Measurements from ENCODE around the gene RASGRF2.

Gene RASGRF2

GRCh38 chr5:80986382-80986781 is 26.2 kb downstream of the RASGRF2 start:
- DNase-seq (ENCODE audit: low read depth), result no peak

- DNase-seq (ENCODE audit: low read depth), result peak; percentile 16
Observed at GRCh38 chr5:80987078-80987766, 27.1 kb downstream of the RASGRF2 start.

GRCh38 chr5:80988419-80988935 is 28.3 kb downstream of the RASGRF2 start:
- no peak for DNase-seq (ENCODE audit: low read depth)

DNA sequence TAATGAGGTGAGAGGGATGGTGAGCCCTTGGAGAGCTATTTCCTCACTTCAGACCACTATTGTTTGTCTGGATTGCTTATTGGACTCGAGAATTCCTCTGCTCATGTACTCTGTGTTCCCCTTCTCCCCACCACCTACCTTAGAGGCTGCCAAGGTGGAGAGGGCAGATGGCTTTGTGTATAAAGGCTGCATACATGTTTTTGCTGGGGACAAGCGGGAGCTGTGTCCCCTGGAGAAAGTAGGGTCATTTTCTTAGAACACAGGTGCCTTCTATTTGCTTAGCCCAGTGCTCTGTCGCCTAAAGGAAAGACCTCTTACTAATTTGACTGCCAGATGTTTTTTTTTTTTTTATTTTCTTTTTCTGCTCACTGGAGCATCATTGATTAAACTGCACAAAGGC is 29.7 kb downstream of the RASGRF2 start:
- no peak for DNase-seq (ENCODE audit: low read depth)

DNA sequence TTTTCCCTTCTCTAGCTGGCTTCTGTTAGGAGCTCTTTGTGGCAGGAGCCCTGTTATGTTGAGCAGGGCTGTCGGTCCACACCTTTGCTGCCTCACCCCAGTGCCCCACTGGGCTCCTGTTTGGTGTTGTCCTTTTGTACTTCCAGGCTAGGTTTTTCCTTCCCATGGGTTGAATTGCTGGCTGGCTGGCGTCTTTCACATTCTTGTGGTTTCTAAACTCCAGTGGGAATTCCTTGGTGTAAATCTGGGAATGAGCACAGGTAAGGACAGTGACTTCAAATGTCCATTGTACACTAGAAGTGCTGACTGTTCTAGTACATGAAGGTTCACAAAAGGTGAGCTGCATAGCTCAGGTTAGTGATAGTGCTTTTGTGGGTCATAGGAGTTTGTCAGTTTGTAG is 30.4 kb downstream of the RASGRF2 start:
- DNase-seq (ENCODE audit: low read depth), result peak; percentile 10

GRCh38 chr5:80990971-80991370 is 30.8 kb downstream of the RASGRF2 start:
- DNase-seq (ENCODE audit: low read depth), result peak; percentile 12

DNA sequence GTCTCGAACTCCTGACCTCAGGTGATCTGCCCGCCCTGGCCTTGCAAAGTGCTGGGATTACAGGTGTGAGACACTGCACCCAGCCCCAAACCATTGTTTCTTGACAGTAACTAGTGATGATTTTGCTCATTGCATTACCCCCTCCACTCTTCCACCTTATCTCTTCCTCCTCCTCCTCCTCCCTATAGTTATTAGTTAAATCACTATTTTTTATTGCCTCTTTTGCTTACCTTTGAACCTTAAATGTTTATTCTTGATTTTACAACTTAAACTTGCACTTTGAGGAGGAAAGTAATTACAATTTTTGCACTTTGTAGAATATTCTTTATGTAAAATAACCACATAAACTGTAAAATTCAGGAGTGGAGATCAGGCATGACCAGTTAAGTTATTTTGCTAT is 35.7 kb downstream of the RASGRF2 start:
- no peak for DNase-seq (ENCODE audit: low read depth)

- DNase-seq (ENCODE audit: low read depth), result no peak
Observed at GRCh38 chr5:80998590-80998979, 38.4 kb downstream of the RASGRF2 start.

DNA sequence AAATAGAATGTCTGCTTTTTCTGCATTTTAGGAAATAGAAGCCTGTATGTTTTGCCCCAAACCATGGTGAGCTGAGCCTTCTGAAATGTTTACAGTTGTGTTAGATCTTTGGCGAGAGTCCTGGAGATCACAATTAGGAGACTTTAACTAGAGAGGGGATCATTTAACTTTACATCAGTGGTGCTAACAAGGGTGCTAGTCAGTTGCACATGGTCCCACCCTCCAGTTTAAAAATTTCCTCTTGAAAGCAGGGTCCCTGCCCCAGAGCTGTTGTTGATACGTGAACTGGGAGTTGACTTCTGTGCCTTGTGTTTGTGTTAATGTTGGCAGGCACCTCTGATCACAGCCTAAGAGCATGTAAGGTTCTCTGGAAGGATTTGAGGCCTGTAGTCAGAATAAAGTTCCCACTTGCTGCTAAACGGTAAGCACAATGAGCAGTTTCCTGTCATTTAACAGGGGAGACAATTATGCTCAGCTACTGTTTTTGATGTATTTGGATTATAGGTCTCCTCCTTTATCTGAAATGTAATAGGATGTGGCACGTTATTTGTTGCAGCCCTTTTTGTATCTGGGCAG is 43.7 kb downstream of the RASGRF2 start:
- DNase-seq (ENCODE audit: low read depth), result no peak

DNA sequence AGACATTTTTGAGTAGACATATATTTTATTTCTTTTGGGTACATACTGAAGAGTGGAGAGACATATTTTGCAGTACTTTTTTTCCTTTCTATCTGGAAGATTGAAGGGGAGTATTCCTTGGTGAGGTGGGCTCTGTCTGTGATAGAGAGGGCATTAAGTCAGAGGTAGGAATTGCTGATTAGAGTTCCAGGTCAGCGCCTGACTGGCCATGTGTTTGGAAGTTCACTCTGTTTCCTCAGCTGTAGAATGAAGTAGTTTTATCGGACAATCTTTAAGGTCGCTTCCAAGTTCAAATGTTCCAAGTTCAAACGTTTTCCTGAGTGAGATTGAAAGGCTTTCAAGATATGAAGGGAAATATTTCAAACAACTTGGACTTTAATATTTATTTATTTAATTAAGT is 45.5 kb downstream of the RASGRF2 start:
- DNase-seq (ENCODE audit: low read depth), result no peak

GRCh38 chr5:81006231-81006630 is 46.1 kb downstream of the RASGRF2 start:
- DNase-seq (ENCODE audit: low read depth), result no peak

GRCh38 chr5:81006947-81007636 is 46.9 kb downstream of the RASGRF2 start:
- no peak for DNase-seq (ENCODE audit: low read depth)

DNA sequence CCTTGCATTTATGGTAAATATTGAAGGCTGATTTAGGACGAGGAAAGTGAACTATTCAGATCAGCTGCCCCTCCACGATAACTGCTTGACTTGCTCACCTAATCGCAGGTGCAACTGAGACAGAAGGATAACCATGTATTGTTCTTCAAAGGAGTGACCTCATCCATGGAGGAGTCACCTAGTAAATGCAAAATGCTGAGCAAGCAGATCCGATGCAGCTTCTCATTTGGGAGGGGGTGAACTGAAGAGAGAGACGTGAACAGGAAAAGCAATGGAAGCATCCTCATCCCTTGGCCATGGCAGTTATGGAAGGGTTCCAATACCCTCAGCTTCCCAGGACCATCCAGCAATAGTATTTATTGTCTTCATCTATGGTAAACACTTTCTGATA is 47.5 kb downstream of the RASGRF2 start:
- no peak for DNase-seq (ENCODE audit: low read depth)

DNA sequence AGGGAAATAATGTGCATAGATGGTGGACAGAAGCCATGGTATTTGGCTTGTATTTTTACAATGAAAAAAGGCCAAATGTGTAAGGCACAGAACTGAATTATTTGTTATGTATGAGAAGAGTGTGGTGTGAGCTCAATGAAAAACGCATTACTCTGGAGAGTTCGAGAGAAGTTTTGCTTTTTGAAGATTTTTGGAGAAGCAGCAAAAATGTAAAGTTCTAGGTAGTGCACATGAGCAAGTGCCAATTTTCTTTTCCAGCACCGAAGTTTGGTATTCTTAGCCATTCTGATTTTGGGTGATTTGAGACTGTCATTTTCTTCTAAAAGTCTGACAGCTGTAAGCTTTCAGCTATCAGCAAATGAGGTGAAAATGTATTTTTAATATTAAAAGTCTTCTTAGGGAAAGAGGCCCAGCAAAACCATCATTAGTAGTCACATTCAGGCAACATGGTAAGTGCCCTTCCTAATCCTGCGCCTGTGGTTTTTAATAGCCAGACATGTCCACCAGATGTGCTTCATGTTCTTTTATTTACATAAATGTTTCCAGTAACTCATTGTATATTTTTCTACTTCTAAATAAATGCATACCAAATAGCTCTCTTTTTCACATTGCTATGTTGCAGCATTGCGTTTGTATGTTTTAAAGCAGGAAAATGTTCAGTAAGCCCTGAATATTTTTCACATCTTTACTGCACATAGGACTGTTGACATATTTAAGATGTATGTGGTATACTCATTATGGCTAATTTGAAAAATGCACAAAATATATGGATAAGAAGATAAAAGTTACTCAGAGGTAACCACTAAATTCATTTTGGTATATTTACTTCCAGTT is 50.4 kb downstream of the RASGRF2 start:
- DNase-seq (ENCODE audit: low read depth), result no peak

DNA sequence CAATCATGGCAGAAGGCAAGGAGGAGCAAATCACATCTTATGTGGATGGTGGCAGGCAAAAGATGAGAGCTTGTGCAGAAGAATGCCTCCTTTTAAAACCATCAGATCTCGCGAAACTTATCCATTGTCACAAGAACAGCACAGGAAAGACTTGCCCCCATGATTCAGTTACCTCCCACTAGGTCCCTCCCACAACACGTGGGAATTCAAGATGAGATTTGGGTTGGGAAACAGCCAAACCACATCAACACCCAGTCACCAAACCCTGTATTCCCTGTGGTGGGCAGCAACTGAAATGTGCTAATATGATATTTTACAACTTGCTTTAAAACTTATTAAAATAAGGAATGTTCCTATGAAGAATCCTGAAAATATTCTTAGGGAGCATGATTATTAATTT is 54.2 kb downstream of the RASGRF2 start:
- peak; percentile 13 for DNase-seq (ENCODE audit: low read depth)

DNA sequence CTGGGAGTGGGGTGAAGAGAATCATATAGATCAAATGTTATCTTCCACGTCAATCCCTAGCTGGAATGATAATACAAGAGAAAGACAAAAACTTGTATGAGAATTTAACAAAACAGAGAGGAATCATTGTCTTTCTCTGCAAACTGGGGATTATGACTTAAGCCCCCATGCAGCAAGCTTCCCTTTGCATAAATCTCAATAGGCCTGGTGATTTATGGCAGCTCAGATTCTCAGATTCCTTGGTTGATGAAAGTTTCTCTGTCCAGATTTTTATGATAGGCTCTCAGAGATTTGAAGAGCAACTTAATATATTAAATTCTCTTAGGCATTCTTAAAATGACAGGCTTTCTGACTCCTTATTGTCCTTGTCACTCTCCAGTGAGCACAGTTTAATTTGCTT is 56.0 kb downstream of the RASGRF2 start:
- no peak for DNase-seq (ENCODE audit: low read depth)

DNA sequence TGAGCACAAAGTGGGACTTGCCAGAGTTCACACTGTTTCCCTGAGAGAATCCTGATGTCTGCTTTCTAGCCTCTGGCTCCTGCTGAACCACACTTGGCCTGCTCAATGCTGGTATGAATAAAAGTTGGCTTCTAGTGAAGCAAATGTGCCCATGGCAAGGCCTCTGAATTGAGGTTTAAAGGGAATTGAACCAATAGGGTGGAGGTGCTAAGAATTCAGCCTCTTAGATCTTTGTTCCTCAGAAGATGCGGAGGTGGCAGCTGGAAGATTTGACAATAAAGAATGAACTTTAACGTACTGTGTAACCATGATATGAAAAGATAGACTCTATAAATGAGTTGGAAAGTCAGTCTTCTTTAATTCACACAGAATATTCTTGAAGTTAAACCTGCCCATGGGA is 57.2 kb downstream of the RASGRF2 start:
- DNase-seq (ENCODE audit: low read depth), result no peak

DNA sequence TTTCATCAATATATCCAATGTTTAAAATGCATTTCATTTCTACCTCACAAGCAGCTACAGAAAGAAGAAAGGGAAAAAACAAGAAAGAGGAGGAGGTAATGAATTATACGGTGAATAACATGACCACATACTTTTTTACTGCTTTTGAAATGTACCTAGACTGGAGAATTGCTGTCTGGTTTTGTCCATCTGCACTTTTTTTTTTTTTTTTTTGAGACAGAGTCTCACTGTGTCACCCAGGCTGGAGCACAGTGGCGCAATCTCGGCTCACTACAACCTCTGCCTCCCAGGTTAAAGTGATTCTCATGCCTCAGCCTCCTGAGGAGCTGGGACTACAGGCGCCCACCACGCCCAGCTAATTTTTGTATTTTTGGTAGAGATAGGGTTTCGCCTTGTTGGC is 58.4 kb downstream of the RASGRF2 start:
- peak; percentile 52 for DNase-seq (ENCODE audit: low read depth)

- DNase-seq (ENCODE audit: low read depth), result no peak
Observed at GRCh38 chr5:81019748-81020147, 59.6 kb downstream of the RASGRF2 start.

DNA sequence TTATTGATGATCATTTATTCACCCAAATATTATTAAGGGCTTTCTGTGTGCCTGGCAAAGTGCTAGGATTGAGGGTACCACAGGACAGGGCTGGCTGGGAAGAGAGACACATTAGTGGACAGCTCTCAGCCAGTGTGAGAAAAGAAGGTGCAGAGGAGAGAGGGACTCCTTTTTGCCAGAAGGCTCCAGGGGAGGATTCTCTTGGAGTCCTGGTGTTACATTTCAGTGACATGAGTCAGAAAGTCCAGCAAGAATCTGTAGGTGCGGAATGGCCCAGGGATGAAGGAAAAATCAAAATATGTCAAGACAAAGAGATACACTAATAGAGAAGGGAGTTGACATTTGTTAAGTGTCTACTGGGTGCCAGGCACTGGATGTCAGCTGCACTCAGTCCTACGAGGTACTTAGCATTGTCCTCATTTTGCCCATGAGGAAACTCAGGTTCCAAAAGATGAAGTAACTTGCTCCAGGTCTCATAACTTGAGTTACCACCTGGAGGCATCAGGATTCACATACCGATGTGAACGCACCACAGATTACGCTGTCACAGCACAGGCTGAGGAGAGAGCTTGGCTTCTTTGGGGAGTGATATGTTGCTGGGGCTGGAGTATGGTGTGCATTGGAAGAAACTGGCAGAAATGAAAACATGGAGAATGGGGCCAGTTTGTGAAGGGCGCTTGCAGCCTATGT is 60.5 kb downstream of the RASGRF2 start:
- peak; percentile 73 for DNase-seq (ENCODE audit: low read depth)

DNA sequence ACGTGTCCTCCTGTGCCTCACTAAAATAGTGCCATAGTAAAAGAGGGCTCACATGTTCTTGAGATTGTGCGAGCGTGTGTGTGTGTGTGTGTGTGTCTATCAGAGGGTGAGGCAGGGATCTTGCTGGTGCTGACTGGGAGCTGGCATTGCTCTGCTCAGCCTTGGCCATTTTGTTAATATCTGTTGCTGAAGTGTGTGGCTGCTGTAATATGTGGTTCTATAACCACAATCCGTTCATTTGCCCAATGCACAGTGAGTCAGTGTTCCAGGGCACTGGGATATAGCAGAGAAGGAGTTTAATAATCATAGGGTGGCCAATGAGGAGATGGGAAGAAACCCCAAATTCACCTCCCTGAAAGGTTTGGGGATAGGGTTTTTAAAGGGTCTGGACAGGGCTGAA is 61.3 kb downstream of the RASGRF2 start:
- peak; percentile 46 for DNase-seq (ENCODE audit: low read depth)

Data from ELR (cell line).